HG03045 (cell line): ENCODE data around the gene KRT23.

Source experiments
- ATAC-seq: cut with Tn5 transposase; IDR thresholded peaks from one replicate; pipeline ENCODE4 v1.9.1; 2021; ENCODE audit warnings: mild to moderate bottlenecking, moderate library complexity; ENCODE audit not compliant: unreplicated experiment

KRT23 gene

DNA sequence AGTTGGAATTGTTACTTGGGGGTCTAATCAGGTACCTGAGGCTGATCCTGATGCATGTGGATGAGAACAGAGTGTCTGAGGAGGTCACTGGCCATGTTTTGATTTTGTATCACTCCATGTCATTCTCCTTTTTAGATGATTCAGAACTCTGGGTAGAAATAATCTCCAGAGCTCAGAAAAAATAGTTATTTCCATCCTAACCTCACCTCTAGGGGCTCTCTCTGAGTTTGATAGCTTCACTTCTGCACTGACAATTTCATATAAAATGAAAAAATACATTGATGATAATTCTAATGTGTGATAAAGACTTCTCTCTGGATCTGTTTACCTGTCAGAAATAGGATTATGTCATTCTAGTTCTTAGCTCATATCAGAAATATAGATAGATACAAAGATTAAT is 64.2 kb downstream of the KRT23 start:
- ATAC-seq = no peak
